PC-9 (cell line): ENCODE results near the gene ITFG1. TPM values are rescaled to one million over a fixed set of nuclear protein-coding genes. Genes with fewer than 3 reads are reported as not detected.

Experiments
- BruUV-seq: library from RNA; stranded (reverse); fragments of 400-500 nt; replicated peaks from 2 replicates; lab custom pipeline; 2021; lab: Mats Ljungman, UMichigan
- CTCF ChIA-PET: fragments of 300-600 bp; sonication (Branson Sonifier 250); formaldehyde crosslinking; loops from one replicate; lab custom pipeline; 2022; ENCODE audit warnings: antibody characterized with exemption; lab: Charles Lee
- POLR2A ChIA-PET: fragments of 300-600 bp; sonication (Branson Sonifier 250); formaldehyde crosslinking; loops from one replicate; lab custom pipeline; 2022; ENCODE audit warnings: antibody characterized with exemption; ENCODE audit not compliant: unreplicated experiment; lab: Charles Lee
- DNase-seq, 2 experiments: peaks; one replicate each; pipeline versions ENCODE4 v3.0.0 to v3.0.0-alpha.2; 2015 to 2022; ENCODE audit warnings: mixed read lengths in 1 of 2
- H2AFZ ChIP-seq: fragments of 200-600 bp; sonication (generic); 2 replicates; pipeline ENCODE4 v1.8.1; 2017; ENCODE audit warnings: antibody characterized with exemption
- H3F3A ChIP-seq: fragments of 200-600 bp; sonication (generic); 2 replicates; pipeline ENCODE4 v1.8.1; 2017; ENCODE audit warnings: antibody characterized with exemption, mild to moderate bottlenecking, low read depth; ENCODE audit not compliant: insufficient read depth
- H3K27ac ChIP-seq: fragments of 200-600 bp; sonication (generic); 2 replicates; pipeline ENCODE4 v1.6.1; 2016; ENCODE audit warnings: mixed run types
- H3K27me3 ChIP-seq: fragments of 200-600 bp; sonication (generic); 2 replicates; pipeline ENCODE4 v1.6.1; 2016; ENCODE audit warnings: low read depth, mixed run types; ENCODE audit not compliant: insufficient read depth
- H3K36me3 ChIP-seq: fragments of 200-600 bp; sonication (generic); 2 replicates; pipeline ENCODE4 v1.6.1; 2016; ENCODE audit warnings: low read depth, mixed run types
- H3K4me1 ChIP-seq: fragments of 200-600 bp; sonication (generic); replicated peaks from 2 replicates; pipeline ENCODE4 v1.6.1; 2016; ENCODE audit warnings: mixed run types; ENCODE audit not compliant: insufficient read depth
- H3K4me2 ChIP-seq: fragments of 200-600 bp; sonication (generic); 2 replicates; pipeline ENCODE4 v1.6.1; 2017; ENCODE audit warnings: mixed run types
- H3K4me3 ChIP-seq: fragments of 200-600 bp; sonication (generic); 2 replicates; pipeline ENCODE4 v1.6.1; 2016; ENCODE audit warnings: mixed run types
- H3K79me2 ChIP-seq: fragments of 200-600 bp; sonication (generic); 2 replicates; pipeline ENCODE4 v1.6.1; 2017; ENCODE audit warnings: low read depth, mixed run types
- H3K9me2 ChIP-seq: fragments of 200-600 bp; sonication (generic); 2 replicates; pipeline ENCODE4 v1.8.1; 2017; ENCODE audit warnings: mild to moderate bottlenecking; ENCODE audit not compliant: insufficient read depth
- H3K9me3 ChIP-seq: fragments of 200-600 bp; sonication (generic); 2 replicates; pipeline ENCODE4 v1.8.1; 2016; ENCODE audit warnings: low read depth; ENCODE audit not compliant: insufficient read depth
- H4K20me1 ChIP-seq: fragments of 200-600 bp; sonication (generic); 2 replicates; pipeline ENCODE4 v1.8.1; 2017; ENCODE audit not compliant: insufficient read depth
- CTCF ChIP-seq: fragments of 200-600 bp; sonication (generic); conservative IDR thresholded peaks from 2 replicates; pipeline ENCODE4 v1.6.1; 2017; ENCODE audit warnings: mixed run types, antibody characterized with exemption, mild to moderate bottlenecking, moderate library complexity
- EZH2 ChIP-seq: fragments of 200-600 bp; sonication (generic); IDR thresholded peaks from 2 replicates; pipeline ENCODE4 v1.8.0; 2017; ENCODE audit warnings: antibody characterized with exemption, low read depth
- intact Hi-C: fragments of 100-400 bp; cut with micrococcal nuclease; formaldehyde crosslinking; loops from one replicate; pipeline ENCODE4 v1.10.0; 2022; ENCODE audit not compliant: unreplicated experiment
- total RNA-seq: library from RNA; stranded (reverse); gene quantifications from 2 replicates; pipeline ENCODE4 v1.2.3, GENCODE V29; 2021

ITFG1 gene
- total RNA-seq, 1 experiment from 2014 or later, result 33.0 TPM

- Histone ChIP-seq H3K36me3 (peaks cover 5% of the 10 kb centered on the region; the same call in 1 of the 2 replicates), H3K27me3 (no peaks in the 10 kb centered on the region), H3K4me1 (no peaks in the 10 kb centered on the region), H3K79me2 (no peaks in the 10 kb centered on the region), H3K27ac (no peak overlapping the region), H2AFZ (no peak overlapping the region), H3K4me2 (no peak overlapping the region), H3F3A (no peaks in the 10 kb centered on the region), H3K9me3 (no peaks in the 10 kb centered on the region), H4K20me1 (no peaks in the 10 kb centered on the region), H3K4me3 (no peak overlapping the region), H3K9me2 (no peaks in the 10 kb centered on the region)
- ChIA-PET POLR2A (no interaction called here), CTCF (no interaction called here)
- DNase-seq, result no peak
- intact Hi-C loops, result no loop called here
- TF ChIP-seq EZH2 (no peak), CTCF (no peak)
- no TSS peak for BruUV-seq
Observed at GRCh38 chr16:47276522-47276921, 184.3 kb downstream of the ITFG1 start.

- Histone ChIP-seq H3K4me3 (no peak overlapping the region), H4K20me1 (no peaks in the 10 kb centered on the region; the same call in 1 of the 2 replicates), H3F3A (no peaks in the 10 kb centered on the region), H3K9me2 (peaks cover 5% of the 10 kb centered on the region; the same call in 1 of the 2 replicates), H3K36me3 (no peaks in the 10 kb centered on the region), H3K4me2 (no peak overlapping the region), H2AFZ (no peak overlapping the region), H3K4me1 (no peaks in the 10 kb centered on the region), H3K9me3 (no peaks in the 10 kb centered on the region), H3K79me2 (no peaks in the 10 kb centered on the region), H3K27ac (no peak overlapping the region), H3K27me3 (no peaks in the 10 kb centered on the region)
- TF ChIP-seq EZH2, result no peak
- no peak for TF ChIP-seq CTCF
- DNase-seq, result no peak
- CTCF ChIA-PET, result no interaction called here
- POLR2A ChIA-PET, result no interaction called here
- intact Hi-C loops, result no loop called here
- no TSS peak for BruUV-seq
Observed at GRCh38 chr16:47262938-47263337, 197.9 kb downstream of the ITFG1 start.

GRCh38 chr16:47260503-47260902 lies 200.4 kb downstream of the ITFG1 start:
- no peaks in the 10 kb centered on the region for H3K36me3 ChIP-seq
- H3F3A ChIP-seq, result no peaks in the 10 kb centered on the region
- H2AFZ ChIP-seq, result no peak overlapping the region
- H3K4me3 ChIP-seq, result no peak overlapping the region
- H3K4me1 ChIP-seq, result no peaks in the 10 kb centered on the region
- no TSS peak for BruUV-seq
- intact Hi-C loops, result no loop called here
- no peak overlapping the region for H3K4me2 ChIP-seq
- no peak overlapping the region for H3K27ac ChIP-seq
- CTCF ChIA-PET, result no interaction called here
- H3K27me3 ChIP-seq, result no peaks in the 10 kb centered on the region
- no peaks in the 10 kb centered on the region for H3K9me3 ChIP-seq
- no peaks in the 10 kb centered on the region; the same call in 1 of the 2 replicates for H4K20me1 ChIP-seq
- POLR2A ChIA-PET, result no interaction called here
- H3K79me2 ChIP-seq, result no peaks in the 10 kb centered on the region
- DNase-seq, result no peak
- H3K9me2 ChIP-seq, result peaks cover 5% of the 10 kb centered on the region; the same call in 1 of the 2 replicates
- TF ChIP-seq CTCF (no peak), EZH2 (no peak)
